Activated CD8-positive, alpha-beta memory T cell treated with anti-CD3 and anti-CD28 coated beads for 36 hours (primary cell): ENCODE measurements around the gene TBCB. TPM values are rescaled to one million over a fixed set of nuclear protein-coding genes. Genes with fewer than 3 reads are reported as not detected.
"Not testable (repeated sequence)": the region's sequence is repeated elsewhere in the genome, so short reads cannot be mapped to it uniquely, and the experiment has no call there.

Experiments
- CTCF ChIA-PET: fragments of 350-600 bp; sonication (Branson Sonifier 250); formaldehyde crosslinking; loops from one replicate; lab custom pipeline; 2021; ENCODE audit warnings: antibody characterized with exemption; lab: Charles Lee
- POLR2A ChIA-PET: fragments of 350-600 bp; sonication (Branson Sonifier 250); formaldehyde crosslinking; loops from one replicate; lab custom pipeline; 2021; ENCODE audit warnings: antibody characterized with exemption; lab: Charles Lee
- total RNA-seq, 2 experiments: library from RNA; stranded (reverse); gene quantifications; one replicate each; pipeline ENCODE4 v1.2.3, GENCODE V29; 2021

The TBCB gene
- 100 to 1,000 TPM; 114 to 121 TPM for total RNA-seq

GRCh38 chr19:36115453-36116343, at the start of gene TBCB:
Gene TBCB, plus strand, starts transcription at chr19:36115468. Its CDS starts 93 bp downstream, at chr19:36115561.
- ChIA-PET CTCF (interaction anchor here (0.6 to 3.5 kb wide), 4 partner anchors 12 to 62 kb away, joined by 3 to 15 read pairs (median 4); partner anchors contain the start of gene THAP8), POLR2A (interaction anchor here (0.6 to 1.9 kb wide), 8 partner anchors 10 to 101 kb away, joined by 3 to 15 read pairs (median 3); partner anchors contain the start of genes CAPNS1 and THAP8)

- POLR2A ChIA-PET, result no interaction called here
- CTCF ChIA-PET, result no interaction called here
Observed at GRCh38 chr19:36067681-36068080, 47.6 kb upstream of the TBCB start.

DNA sequence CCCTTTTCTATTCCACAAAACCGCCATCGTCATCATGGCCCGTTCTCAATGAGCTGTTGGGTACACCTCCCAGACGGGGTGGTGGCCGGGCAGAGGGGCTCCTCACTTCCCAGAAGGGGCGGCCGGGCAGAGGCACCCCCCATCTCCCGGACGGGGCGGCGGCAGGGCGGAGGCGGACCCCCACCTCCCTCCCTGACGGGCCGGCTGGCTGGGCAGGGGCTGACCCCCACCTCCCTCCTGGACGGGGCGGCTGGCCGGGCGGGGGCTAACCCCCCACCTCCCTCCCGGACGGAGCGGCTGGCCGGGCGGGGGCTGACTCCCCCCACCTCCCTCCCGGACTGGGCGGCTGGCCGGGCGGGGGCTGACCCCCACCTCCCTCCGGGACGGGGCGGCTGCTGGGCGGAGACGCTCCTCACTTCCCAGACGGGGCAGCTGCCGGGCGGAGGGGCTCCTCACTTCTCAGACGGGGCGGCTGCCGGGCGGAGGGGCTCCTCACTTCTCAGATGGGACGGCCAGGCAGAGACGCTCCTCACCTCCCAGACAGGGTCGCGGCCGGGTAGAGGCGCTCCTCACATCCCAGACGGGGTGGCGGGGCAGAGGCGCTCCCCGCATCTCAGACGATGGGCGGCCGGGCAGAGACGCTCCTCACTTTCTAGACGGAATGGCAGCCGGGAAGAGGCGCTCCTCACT, 46.3 kb upstream of the TBCB start:
- CTCF ChIA-PET, POLR2A ChIA-PET: not testable (repeated sequence)

DNA sequence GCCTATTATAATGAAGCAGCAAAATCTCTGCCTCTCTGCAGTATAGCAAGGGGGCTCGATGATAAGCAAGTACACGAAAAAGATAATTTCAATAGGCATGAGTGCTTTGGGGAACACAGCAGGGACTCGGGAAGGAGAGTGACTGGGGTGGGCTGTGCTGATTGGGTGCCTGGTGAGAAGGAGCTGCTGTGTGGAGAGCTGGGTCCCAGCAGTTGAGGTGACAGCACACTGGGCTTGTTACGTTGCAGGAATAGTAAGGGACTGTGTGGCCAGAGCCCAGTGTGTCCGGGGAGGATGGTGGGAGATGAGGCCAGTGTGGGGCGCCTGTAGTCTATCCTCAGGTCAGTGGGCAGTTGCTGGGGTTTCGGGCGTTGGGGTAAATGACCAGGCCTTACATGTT, 43.2 kb upstream of the TBCB start:
- ChIA-PET CTCF (no interaction called here), POLR2A (no interaction called here)

GRCh38 chr19:36073121-36073876, 42.0 kb upstream of the TBCB start:
- POLR2A ChIA-PET, result no interaction called here

DNA sequence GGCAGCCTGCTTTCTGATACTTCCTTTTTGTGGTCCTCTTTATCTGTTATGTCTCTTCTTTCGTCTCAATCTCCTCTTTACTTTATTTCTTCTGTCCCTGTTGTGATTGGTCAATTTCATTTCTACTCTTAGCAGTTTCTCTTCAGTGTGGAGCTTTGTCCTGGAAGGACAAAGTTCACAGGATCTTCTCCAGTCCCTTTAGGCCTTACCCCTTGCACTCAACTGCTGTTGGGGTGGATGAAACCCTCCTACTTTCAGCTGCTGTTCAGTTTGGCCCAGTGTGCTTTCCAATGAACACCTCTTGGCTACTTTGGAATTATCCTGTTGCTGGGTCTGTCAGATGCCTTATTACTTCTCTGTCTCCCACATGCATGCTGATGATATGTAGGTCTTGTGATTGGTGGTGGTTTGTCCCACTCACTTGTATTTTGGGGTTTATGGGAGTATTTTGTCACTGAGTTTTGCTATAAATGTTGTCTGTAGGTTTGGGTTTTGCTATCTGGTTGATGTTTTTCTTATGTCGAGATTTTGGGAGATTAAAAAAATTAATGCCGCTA, 35.8 kb upstream of the TBCB start:
- CTCF ChIA-PET, result interaction anchor here (1.3 kb wide), 1 partner anchor 14 kb away, joined by 4 read pairs; no protein-coding TSS in a partner anchor
- POLR2A ChIA-PET, result no interaction called here

More at GRCh38 chr19:36073121-36073876, 42.0 kb upstream of the TBCB start:
- CTCF ChIA-PET, result interaction anchor here (0.6 to 1.6 kb wide), 2 partner anchors 11 to 669 kb away, joined by 3 to 4 read pairs; no protein-coding TSS in a partner anchor

DNA sequence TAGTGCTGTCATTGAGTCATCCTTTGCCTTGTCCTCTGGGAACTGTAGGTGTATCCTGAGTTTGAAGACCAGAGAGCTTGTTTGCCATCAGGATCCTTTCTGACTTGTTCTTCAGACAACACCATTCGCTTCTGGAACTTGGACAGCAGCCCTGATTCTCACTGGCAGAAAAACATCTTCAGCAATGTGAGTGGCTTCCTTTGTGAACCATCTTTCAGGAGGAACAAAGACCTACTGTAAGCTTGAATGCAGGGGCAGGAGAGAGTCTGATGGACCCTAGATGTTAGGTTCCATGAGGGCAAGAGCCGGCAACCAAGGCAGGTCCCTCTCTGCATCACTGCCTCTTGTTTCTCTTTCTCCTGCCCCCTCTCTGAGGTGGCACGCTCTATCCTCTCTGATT, 33.9 kb upstream of the TBCB start:
- CTCF ChIA-PET, result no interaction called here
- POLR2A ChIA-PET, result no interaction called here

- ChIA-PET POLR2A (interaction anchor here (0.6 kb wide), 1 partner anchor 16 kb away, joined by 3 read pairs; no protein-coding TSS in a partner anchor), CTCF (no interaction called here)
Observed at GRCh38 chr19:36081894-36082293, 33.4 kb upstream of the TBCB start.

- CTCF ChIA-PET, result interaction anchor here (1.0 kb wide), 1 partner anchor 15 kb away, joined by 3 read pairs; no protein-coding TSS in a partner anchor
- POLR2A ChIA-PET, result no interaction called here
Observed at GRCh38 chr19:36082916-36083315, 32.4 kb upstream of the TBCB start.

GRCh38 chr19:36084231-36085009, 30.8 kb upstream of the TBCB start:
- ChIA-PET CTCF (interaction anchor here (0.9 to 1.0 kb wide), 2 partner anchors 11 to 14 kb away, joined by 3 to 4 read pairs; no protein-coding TSS in a partner anchor), POLR2A (no interaction called here)

DNA sequence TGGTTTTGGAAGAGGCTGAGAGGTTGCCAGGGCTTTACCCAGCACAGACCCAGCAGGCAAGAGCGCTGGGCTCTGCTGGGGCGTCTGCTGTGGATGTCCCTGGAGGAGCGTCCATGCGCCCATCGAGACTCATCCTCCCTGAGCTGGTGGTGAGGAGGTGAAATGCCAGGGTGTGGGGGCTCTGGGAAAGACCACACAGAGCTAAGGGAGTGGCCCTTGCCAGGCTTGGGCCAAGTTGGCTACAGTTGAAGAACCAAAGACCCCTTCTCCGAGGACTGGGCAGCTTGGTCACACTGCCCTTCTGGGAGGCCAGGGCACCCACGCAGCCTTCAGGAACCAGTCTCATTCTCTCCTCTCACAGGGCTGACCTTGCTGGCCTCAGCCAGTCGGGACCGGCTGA, 28.9 kb upstream of the TBCB start:
- POLR2A ChIA-PET, result no interaction called here
- CTCF ChIA-PET, result no interaction called here

GRCh38 chr19:36089847-36090246, 25.4 kb upstream of the TBCB start:
- CTCF ChIA-PET, result no interaction called here
- POLR2A ChIA-PET, result no interaction called here

DNA sequence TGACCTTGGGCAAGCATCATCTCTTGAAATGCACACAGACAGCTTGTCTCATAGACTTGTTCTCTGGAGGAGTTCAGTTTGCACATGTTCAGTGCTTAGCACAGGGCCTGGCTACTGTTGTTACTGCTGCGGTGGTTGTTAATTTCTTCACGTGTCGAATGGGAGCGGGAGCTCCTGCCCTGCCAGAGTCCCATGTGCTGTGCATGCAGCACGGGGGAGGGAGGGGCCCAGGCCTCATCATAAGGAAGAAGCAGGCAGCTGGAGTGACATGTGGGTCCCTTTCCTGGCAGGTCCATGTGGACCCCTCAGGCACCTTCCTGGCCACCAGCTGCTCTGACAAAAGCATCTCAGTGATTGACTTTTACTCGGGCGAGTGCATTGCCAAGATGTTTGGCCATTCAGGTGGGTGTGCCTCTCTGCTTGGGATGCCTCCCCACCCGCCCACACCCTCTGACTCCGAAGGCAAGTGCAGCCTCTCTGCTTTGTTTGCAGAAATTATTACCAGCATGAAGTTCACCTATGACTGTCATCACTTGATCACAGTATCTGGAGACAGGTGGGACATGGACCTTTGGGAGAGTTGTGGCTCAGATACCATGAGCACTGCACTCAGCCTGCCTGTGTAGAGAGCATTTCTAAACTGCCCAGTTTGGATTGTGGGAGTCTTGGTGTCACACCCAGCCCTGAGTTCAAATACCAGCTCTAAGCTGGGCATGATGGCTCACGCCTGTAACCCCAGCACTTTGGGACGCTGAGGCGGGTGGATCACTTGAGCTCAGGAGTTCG, 24.2 kb upstream of the TBCB start:
- POLR2A ChIA-PET, result no interaction called here
- CTCF ChIA-PET, result no interaction called here

DNA sequence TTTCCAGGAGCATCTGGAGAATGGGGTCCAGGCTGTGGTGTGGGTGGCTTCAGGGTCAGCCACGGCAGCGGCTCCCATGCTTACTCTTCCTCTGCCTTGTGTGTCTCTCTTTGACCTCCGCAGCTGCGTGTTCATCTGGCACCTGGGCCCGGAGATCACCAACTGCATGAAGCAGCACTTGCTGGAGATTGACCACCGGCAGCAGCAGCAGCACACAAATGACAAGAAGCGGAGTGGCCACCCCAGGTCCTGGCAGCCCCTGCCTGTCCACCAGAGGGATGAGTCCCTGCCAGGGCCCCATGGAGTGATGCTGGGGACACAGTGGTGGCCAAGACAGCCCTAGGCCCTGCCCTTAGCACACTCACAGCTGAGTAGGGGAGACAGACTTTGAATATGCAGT, 22.7 kb upstream of the TBCB start:
- CTCF ChIA-PET, result no interaction called here
- POLR2A ChIA-PET, result no interaction called here

GRCh38 chr19:36093146-36093662, 22.1 kb upstream of the TBCB start:
- CTCF ChIA-PET, result interaction anchor here (0.5 kb wide), 1 partner anchor 310 kb away, joined by 3 read pairs; no protein-coding TSS in a partner anchor
- POLR2A ChIA-PET, result no interaction called here

DNA sequence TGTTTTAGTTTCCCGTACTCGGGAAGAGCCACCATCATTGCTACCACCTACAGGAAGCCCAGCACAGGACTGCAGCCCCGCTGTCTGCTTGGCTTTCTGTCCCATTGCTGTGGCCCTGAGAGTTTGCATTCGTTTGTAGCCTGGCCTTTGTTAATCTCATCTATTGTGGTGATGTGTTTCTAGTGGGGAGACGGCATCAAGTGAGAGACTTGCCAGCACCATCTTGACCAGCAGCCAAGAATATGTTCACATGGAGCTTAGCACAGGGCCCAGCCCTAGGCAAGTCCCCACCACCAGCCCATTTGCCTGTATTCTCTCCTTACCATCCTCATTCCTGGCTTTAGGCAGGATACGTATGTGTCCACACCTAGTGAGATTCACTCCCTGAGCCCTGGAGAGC, 21.6 kb upstream of the TBCB start:
- POLR2A ChIA-PET, result no interaction called here
- CTCF ChIA-PET, result interaction anchor here (0.5 kb wide), 1 partner anchor 309 kb away, joined by 3 read pairs; no protein-coding TSS in a partner anchor

DNA sequence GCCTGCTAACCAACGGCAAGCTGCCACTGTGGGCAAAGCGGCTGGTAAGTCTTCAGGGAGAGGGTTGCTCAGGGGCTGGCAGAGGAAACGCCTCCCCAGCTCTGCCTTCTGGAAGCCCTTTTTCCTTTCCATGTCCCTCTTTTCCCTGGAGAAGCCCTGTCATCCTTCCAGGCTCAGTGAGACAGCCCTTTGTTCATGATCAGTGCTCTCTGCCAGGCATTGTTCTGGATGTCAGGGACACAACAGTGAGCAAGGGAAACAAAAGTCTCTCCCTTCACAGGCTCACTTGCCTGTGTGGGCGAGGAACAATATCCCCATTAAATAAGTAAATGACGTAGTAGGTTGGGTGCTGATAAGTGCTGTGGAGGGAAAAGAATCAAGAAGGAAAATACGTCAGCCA, 18.2 kb upstream of the TBCB start:
- ChIA-PET CTCF (no interaction called here), POLR2A (no interaction called here)
